ENCODE measurements around the gene GALR3. TPM values are rescaled to one million over a fixed set of nuclear protein-coding genes. Genes with fewer than 3 reads are reported as not detected.

GALR3 gene
- total RNA-seq, 4 donors from 2014 or later: not detected

DNA sequence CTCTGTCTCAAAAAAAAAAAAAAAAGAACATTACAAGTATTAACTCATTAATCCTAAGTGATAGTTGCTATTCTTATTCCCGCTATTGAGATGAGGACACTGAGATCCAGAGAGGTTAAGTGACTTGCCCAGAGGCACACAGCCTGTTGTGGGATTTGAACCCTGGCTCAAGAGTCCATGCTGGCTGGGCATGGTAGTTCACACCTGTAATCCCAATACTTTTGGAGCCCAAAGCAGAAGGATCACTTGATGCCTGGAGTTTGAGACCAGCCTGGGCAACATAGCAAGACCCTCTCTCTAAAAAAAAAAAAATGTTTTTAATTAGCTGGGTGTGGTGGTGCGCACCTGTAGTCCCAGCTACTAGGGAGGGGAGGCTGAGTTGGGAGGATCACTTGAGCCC, 11.3 kb upstream of the GALR3 start:
- Histone ChIP-seq H3K4me1 (peaks cover 0 to 5% of the 10 kb centered on the region in 2 donors), H3K27me3 (no peaks in the 10 kb centered on the region), H3K36me3 (no peaks in the 10 kb centered on the region), H3K27ac (no peak overlapping the region), H3K9me3 (no peaks in the 10 kb centered on the region), H3K4me3 (no peak overlapping the region)
- intact Hi-C loops (cut with DNase I; ENCODE audit: low total_unique reads): no loop called here
- TF ChIP-seq, protein P1, sequence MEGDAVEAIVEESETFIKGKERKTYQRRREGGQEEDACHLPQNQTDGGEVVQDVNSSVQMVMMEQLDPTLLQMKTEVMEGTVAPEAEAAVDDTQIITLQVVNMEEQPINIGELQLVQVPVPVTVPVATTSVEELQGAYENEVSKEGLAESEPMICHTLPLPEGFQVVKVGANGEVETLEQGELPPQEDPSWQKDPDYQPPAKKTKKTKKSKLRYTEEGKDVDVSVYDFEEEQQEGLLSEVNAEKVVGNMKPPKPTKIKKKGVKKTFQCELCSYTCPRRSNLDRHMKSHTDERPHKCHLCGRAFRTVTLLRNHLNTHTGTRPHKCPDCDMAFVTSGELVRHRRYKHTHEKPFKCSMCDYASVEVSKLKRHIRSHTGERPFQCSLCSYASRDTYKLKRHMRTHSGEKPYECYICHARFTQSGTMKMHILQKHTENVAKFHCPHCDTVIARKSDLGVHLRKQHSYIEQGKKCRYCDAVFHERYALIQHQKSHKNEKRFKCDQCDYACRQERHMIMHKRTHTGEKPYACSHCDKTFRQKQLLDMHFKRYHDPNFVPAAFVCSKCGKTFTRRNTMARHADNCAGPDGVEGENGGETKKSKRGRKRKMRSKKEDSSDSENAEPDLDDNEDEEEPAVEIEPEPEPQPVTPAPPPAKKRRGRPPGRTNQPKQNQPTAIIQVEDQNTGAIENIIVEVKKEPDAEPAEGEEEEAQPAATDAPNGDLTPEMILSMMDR (IDR thresholded peaks at IDR 0.05): no peak
- TF ChIP-seq POLR2A (IDR thresholded peaks at IDR 0.05): no peak
- no peak for DNase-seq

DNA sequence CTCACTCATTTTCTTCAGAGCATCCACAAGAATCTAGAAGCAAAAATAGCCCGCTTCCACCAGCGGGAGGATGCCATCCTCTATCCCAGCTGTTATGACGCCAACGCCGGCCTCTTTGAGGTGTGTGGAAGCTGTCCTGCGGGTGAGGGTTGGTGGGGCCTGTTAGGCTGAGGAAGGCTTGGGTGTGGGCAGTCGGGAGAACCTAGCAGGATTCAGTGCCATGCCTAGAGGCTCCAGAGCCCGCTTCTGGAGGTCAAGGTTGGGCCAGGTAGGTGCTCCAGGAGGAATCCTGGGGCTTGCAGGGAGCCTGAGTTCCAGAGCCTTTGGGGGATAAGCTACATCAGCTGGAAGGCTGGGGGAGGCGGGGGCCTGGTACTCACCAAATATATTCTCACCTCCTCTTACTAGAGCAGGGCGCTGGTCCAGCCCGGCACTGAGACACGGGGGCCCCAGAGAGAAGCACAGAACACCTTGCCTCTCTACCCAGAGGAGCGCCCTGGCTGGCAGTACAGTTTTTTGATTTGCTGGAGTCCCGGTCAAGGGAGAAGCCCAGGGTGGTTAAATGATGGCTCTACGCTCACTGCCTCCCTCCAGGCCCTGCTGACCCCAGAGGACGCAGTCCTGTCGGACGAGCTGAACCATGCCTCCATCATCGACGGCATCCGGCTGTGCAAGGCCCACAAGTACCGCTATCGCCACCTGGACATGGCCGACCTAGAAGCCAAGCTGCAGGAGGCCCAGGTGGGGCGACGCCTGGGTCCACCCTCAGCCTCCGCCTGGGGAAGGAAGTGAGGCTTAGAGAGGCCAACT, 10.1 kb upstream of the GALR3 start:
- intact Hi-C loops (cut with DNase I; ENCODE audit: low total_unique reads): no loop called here

DNA sequence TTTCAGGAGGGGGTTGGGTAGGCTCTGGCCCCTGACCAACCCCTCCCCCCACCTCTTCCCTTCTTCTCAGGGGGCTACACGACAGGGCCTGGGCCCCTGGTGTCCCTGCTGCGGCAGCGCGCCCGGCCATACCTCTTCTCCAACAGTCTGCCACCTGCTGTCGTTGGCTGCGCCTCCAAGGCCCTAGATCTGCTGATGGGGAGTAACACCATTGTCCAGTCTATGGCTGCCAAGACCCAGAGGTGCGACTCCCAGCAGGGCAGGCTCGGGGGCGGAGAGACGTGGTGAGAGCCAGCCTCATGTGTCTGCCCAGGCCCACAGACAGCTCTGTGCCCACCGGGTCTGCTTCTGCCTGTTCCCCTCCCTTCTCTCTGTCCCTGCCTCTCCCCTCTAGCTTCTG, 7.6 kb upstream of the GALR3 start:
- intact Hi-C loops (cut with DNase I; ENCODE audit: low total_unique reads): loop anchor here (5.0 kb wide), 1 partner anchor 152 kb away; no protein-coding TSS in a partner anchor
- DNase-seq: no peak

More for the DNA sequence above, 10.1 kb upstream of the GALR3 start:
- Histone ChIP-seq H3K36me3 (no peaks in the 10 kb centered on the region), H3K27ac (no peak overlapping the region), H3K4me3 (no peak overlapping the region), H3K9me3 (no peaks in the 10 kb centered on the region), H3K27me3 (no peaks in the 10 kb centered on the region), H3K4me1 (peaks cover 0 to 8% of the 10 kb centered on the region in 2 donors)
- TF ChIP-seq POLR2A (IDR thresholded peaks at IDR 0.05): no peak
- TF ChIP-seq, protein P1 (IDR thresholded peaks at IDR 0.05): no peak
- no peak for DNase-seq

DNA sequence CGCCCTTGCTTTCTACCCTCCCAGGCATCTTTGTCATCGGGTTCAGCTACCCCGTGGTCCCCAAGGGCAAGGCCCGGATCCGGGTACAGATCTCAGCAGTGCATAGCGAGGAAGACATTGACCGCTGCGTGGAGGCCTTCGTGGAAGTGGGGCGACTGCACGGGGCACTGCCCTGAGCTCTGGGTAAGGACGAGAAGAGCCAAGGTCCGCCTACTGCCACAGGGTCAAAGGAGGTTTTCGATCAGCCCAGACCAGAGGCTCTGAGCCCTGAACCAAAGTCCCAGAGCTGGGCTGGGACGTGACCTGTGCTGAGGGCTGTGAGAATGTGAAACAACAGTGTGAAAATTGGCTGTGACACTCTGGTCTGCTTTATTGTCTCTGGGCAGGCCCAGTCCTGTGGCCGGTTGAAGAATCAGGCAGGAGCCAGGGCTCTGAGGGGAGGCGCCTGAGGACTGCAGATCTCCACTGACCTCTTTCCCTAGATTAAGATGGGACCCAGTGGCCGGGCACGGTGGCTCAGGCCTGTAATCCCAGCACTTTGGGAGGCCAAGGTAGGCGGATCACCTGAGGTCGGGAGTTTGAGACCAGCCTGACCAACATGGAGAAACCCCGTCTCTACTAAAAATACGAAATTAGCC, 6.5 kb upstream of the GALR3 start:
- Histone ChIP-seq H3K4me3 (no peak overlapping the region), H3K9me3 (no peaks in the 10 kb centered on the region), H3K27ac (no peak overlapping the region), H3K4me1 (peaks cover 0 to 13% of the 10 kb centered on the region in 2 donors), H3K27me3 (peaks cover 0 to 12% of the 10 kb centered on the region in 2 donors), H3K36me3 (no peaks in the 10 kb centered on the region)
- TF ChIP-seq, protein P1 (IDR thresholded peaks at IDR 0.05): no peak
- no peak for TF ChIP-seq POLR2A (IDR thresholded peaks at IDR 0.05)
- intact Hi-C loops (cut with DNase I; ENCODE audit: low total_unique reads): loop anchor here (2.0 to 5.0 kb wide), 2 partner anchors 48 to 151 kb away; no protein-coding TSS in a partner anchor
- no peak for DNase-seq

More for the DNA sequence above, 7.6 kb upstream of the GALR3 start:
- no peak overlapping the region for H3K4me3 ChIP-seq
- no peak for TF ChIP-seq POLR2A (IDR thresholded peaks at IDR 0.05)
- TF ChIP-seq, protein P1 (IDR thresholded peaks at IDR 0.05): no peak
- H3K27ac ChIP-seq: no peak overlapping the region
- H3K36me3 ChIP-seq: no peaks in the 10 kb centered on the region
- H3K9me3 ChIP-seq: no peaks in the 10 kb centered on the region
- peaks cover 0 to 4% of the 10 kb centered on the region in 2 donors for H3K27me3 ChIP-seq
- H3K4me1 ChIP-seq: peaks cover 0 to 13% of the 10 kb centered on the region in 2 donors

Measured in uterus (tissue), 4 donors.